Brain microvascular endothelial cell (primary cell): ENCODE results near the gene ASXL3.

Experiments
- DNase-seq: peaks from one replicate; pipeline ENCODE4 v3.0.0-alpha.2; 2020
- H3K27ac ChIP-seq: fragments of 250-450 bp; sonication (Bioruptor Pico); 2 replicates; pipeline ENCODE4 v1.5.1; 2020; ENCODE audit warnings: mild to moderate bottlenecking, moderate library complexity
- H3K27me3 ChIP-seq: fragments of 250-450 bp; sonication (Bioruptor Pico); replicated peaks from 2 replicates; pipeline ENCODE4 v1.5.1; 2020; ENCODE audit warnings: mild to moderate bottlenecking
- H3K36me3 ChIP-seq: fragments of 250-450 bp; sonication (Bioruptor Pico); replicated peaks from 2 replicates; pipeline ENCODE4 v1.5.1; 2020; ENCODE audit warnings: mild to moderate bottlenecking
- H3K4me3 ChIP-seq: 2 replicates; pipeline ENCODE4 v1.5.1; 2011; ENCODE audit warnings: low read depth, mild to moderate bottlenecking, control low read depth, low read length, moderate library complexity
- in situ Hi-C: cut with HindIII; loops from 2 replicates; pipeline ENCODE4 v1.10.0; 2017; ENCODE audit warnings: low sequenced_read_pairs, low pct_ligation_motif_present
- TF ChIP-seq, protein P1 (sequence below): IDR thresholded peaks from 2 replicates; pipeline ENCODE4 v1.5.1; 2011; ENCODE audit warnings: low read depth, mild to moderate bottlenecking, moderate library complexity, low read length, control low read depth, inconsistent platforms; ENCODE audit errors: missing control alignments

The ASXL3 gene

DNA sequence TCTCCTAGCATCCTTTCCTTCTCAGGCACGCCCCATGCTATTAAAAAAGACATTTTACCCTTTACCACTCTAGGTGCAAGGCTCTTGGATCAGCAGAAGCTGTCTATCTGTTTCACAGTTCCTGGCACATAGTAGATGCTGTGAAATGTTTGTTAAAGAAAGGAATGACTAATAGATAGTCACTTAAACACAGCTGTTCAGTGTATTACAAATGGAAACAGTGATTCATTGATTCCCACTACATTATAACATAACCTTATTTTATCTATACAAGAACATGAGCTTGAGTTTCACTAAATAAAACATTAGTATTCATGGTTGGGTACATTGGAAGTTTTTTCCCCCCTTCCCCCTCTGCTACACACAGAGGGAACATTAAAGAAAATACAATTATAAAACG, 142.1 kb downstream of the ASXL3 start:
- in situ Hi-C loops = no loop called here
- Histone ChIP-seq H3K27ac (no peak overlapping the region), H3K27me3 (no peaks in the 10 kb centered on the region), H3K4me3 (no peak overlapping the region), H3K36me3 (no peaks in the 10 kb centered on the region)
- peak; percentile 35 for DNase-seq
- TF ChIP-seq, protein P1, sequence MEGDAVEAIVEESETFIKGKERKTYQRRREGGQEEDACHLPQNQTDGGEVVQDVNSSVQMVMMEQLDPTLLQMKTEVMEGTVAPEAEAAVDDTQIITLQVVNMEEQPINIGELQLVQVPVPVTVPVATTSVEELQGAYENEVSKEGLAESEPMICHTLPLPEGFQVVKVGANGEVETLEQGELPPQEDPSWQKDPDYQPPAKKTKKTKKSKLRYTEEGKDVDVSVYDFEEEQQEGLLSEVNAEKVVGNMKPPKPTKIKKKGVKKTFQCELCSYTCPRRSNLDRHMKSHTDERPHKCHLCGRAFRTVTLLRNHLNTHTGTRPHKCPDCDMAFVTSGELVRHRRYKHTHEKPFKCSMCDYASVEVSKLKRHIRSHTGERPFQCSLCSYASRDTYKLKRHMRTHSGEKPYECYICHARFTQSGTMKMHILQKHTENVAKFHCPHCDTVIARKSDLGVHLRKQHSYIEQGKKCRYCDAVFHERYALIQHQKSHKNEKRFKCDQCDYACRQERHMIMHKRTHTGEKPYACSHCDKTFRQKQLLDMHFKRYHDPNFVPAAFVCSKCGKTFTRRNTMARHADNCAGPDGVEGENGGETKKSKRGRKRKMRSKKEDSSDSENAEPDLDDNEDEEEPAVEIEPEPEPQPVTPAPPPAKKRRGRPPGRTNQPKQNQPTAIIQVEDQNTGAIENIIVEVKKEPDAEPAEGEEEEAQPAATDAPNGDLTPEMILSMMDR = no peak

GRCh38 chr18:33729556-33729955, 151.5 kb downstream of the ASXL3 start:
- Histone ChIP-seq H3K27ac (no peak overlapping the region), H3K36me3 (no peaks in the 10 kb centered on the region), H3K4me3 (no peak overlapping the region), H3K27me3 (no peaks in the 10 kb centered on the region)
- in situ Hi-C loops = no loop called here
- DNase-seq = no peak
- TF ChIP-seq, protein P1 = no peak

DNA sequence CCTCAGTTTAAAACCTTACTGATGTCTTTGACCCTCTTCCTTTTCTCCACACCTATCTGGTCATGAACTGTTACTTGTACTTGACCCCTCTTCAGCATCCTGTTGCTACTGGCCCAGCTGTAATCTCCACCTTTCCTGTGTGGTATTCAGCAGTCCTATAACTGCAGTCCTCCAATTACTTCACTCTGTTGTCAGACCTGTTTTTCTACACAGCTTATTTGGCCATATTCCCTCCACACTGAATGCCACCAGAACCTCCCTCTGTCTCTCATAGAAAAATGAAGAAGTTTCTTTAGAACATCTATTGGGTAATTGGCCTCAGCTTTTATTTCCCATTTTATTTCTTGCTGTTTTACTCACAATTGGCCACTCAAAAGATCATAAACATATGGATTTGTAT, 155.4 kb downstream of the ASXL3 start:
- H3K4me3 ChIP-seq = no peak overlapping the region
- TF ChIP-seq, protein P1 = no peak
- H3K36me3 ChIP-seq = no peaks in the 10 kb centered on the region
- H3K27me3 ChIP-seq = no peaks in the 10 kb centered on the region
- DNase-seq = no peak
- H3K27ac ChIP-seq = no peak overlapping the region
- in situ Hi-C loops = no loop called here

DNA sequence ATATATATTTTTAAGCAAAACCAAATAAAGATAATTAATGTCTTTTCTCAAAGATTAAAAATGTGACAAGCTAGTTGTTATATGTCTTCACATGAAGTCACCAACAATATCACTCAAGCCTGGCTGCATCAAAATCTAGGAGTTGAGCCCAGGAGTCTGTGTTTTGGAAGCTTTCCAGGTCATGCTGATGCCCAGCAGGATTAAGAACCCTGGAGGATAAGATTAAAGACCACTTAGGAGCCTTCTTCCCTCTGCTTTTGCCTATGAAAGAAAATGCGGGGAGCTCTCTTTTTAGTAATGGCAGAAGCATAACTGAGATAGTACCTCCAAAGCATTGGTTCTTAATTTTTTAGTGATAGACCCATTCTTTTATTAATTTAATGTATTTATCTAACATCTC, 157.4 kb downstream of the ASXL3 start:
- H3K27ac ChIP-seq = no peak overlapping the region
- no peak for DNase-seq
- H3K36me3 ChIP-seq = no peaks in the 10 kb centered on the region
- H3K4me3 ChIP-seq = no peak overlapping the region
- TF ChIP-seq, protein P1 = no peak
- in situ Hi-C loops = no loop called here
- H3K27me3 ChIP-seq = no peaks in the 10 kb centered on the region

DNA sequence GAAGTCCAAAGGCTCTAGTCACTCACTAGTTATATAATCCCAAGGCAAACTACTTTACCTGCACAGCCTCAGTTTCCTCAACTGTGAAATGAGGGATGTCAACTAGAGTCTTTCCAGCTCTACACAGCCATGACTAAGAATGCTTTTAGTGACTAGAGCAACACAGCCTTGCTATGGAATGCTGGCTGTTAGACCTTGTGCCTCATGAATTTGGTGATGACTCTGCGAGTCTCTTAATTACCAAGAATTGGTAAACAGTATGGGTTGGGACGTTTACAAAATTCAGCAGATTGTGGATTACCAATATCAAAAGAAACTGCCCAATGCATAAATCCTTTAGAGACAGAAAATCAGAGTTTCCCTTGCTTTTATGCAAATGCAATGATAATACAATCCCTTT, 163.7 kb downstream of the ASXL3 start:
- DNase-seq = no peak
- H3K27ac ChIP-seq = no peak overlapping the region
- H3K27me3 ChIP-seq = no peaks in the 10 kb centered on the region
- TF ChIP-seq, protein P1 = no peak
- no peak overlapping the region for H3K4me3 ChIP-seq
- H3K36me3 ChIP-seq = no peaks in the 10 kb centered on the region
- in situ Hi-C loops = no loop called here

DNA sequence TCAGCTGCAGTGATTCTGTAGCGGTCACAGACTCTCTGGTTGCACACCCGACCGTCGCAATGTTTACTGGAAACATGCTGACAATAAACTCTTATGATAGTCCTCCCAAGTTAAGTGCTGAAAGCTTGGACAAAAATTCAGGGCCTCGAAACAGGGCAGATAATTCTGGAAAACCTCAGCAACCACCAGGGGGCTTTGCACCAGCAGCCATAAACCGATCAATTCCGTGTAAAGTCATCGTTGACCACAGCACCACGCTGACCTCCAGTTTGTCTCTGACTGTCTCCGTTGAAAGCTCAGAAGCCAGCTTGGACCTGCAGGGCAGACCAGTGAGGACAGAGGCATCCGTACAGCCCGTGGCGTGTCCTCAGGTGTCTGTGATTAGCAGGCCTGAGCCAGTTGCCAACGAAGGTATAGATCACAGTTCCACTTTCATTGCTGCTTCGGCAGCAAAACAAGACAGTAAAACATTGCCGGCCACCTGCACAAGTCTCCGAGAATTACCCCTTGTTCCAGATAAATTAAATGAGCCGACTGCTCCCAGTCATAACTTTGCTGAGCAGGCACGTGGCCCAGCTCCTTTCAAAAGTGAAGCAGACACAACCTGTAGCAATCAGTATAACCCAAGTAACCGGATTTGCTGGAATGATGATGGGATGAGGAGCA, 166.1 kb downstream of the ASXL3 start:
- Histone ChIP-seq H3K36me3 (no peaks in the 10 kb centered on the region), H3K4me3 (no peak overlapping the region), H3K27me3 (no peaks in the 10 kb centered on the region), H3K27ac (no peak overlapping the region)
- no peak for DNase-seq
- TF ChIP-seq, protein P1 = peak; percentile 32
- in situ Hi-C loops = no loop called here
